ENCODE results near the gene HMGB1. TPM values are rescaled to one million over a fixed set of nuclear protein-coding genes. Genes with fewer than 3 reads are reported as not detected.

HMGB1 gene
- total RNA-seq, 1 donor from 2014 or later, result 856 TPM

- H3K4me3 ChIP-seq (ENCODE audit: low read depth, low read length), result no peak overlapping the region
- TF ChIP-seq CTCF (conservative IDR thresholded peaks at IDR 0.05; ENCODE audit: low read depth, low read length), result no peak
- DNase-seq (ENCODE audit: low read depth), result no peak
Measured at GRCh38 chr13:30499338-30499737, 33.6 kb upstream of the HMGB1 start.

- no peak overlapping the region for H3K4me3 ChIP-seq (ENCODE audit: low read depth, low read length)
- no peak for DNase-seq (ENCODE audit: low read depth)
- TF ChIP-seq CTCF (conservative IDR thresholded peaks at IDR 0.05; ENCODE audit: low read depth, low read length), result no peak
Measured at GRCh38 chr13:30496147-30496546, 30.4 kb upstream of the HMGB1 start.

GRCh38 chr13:30495746-30496145 lies 30.0 kb upstream of the HMGB1 start:
- DNase-seq (ENCODE audit: low read depth), result no peak
- no peak for TF ChIP-seq CTCF (conservative IDR thresholded peaks at IDR 0.05; ENCODE audit: low read depth, low read length)
- H3K4me3 ChIP-seq (ENCODE audit: low read depth, low read length), result no peak overlapping the region

GRCh38 chr13:30493658-30494381 lies 28.1 kb upstream of the HMGB1 start:
- no peak for DNase-seq (ENCODE audit: low read depth)
- TF ChIP-seq CTCF (conservative IDR thresholded peaks at IDR 0.05; ENCODE audit: low read depth, low read length), result no peak
- no peak overlapping the region for H3K4me3 ChIP-seq (ENCODE audit: low read depth, low read length)

GRCh38 chr13:30487075-30487470 lies 21.3 kb upstream of the HMGB1 start:
- no peak for TF ChIP-seq CTCF (conservative IDR thresholded peaks at IDR 0.05; ENCODE audit: low read depth, low read length)
- H3K4me3 ChIP-seq (ENCODE audit: low read depth, low read length), result no peak overlapping the region
- DNase-seq (ENCODE audit: low read depth), result no peak

GRCh38 chr13:30486230-30487074 lies 20.7 kb upstream of the HMGB1 start:
- TF ChIP-seq CTCF (conservative IDR thresholded peaks at IDR 0.05; ENCODE audit: low read depth, low read length), result no peak
- no peak overlapping the region for H3K4me3 ChIP-seq (ENCODE audit: low read depth, low read length)
- no peak for DNase-seq (ENCODE audit: low read depth)

Measured in epithelial cell of proximal tubule (primary cell).